K562 (cell line): ENCODE measurements around the gene SETDB2. TPM values are rescaled to one million over a fixed set of nuclear protein-coding genes. Genes with fewer than 3 reads are reported as not detected.

ENCODE experiments used
- ESRRA ChIP-seq: fragments of 450-650 bp; IDR thresholded peaks from 2 replicates; pipeline ENCODE4 v1.6.1; 2014; ENCODE audit warnings: low read depth, mild to moderate bottlenecking, moderate library complexity, borderline replicate concordance
- IFI16 ChIP-seq: fragments of 250-450 bp; sonication (Bioruptor Pico); IDR thresholded peaks from 2 replicates; pipeline ENCODE4 v2.1.2; 2022; ENCODE audit warnings: mild to moderate bottlenecking, inconsistent platforms
- KDM2B ChIP-seq: fragments of 250-450 bp; sonication (Bioruptor Pico); IDR thresholded peaks from 2 replicates; pipeline ENCODE4 v1.8.0; 2021; ENCODE audit warnings: mild to moderate bottlenecking, moderate library complexity
- NEUROD1 ChIP-seq: fragments of 150-350 bp; IDR thresholded peaks from 2 replicates; pipeline ENCODE4 v1.6.1; 2014; ENCODE audit warnings: borderline replicate concordance, low read length, low read depth; ENCODE audit not compliant: partially characterized antibody
- RB1 ChIP-seq: fragments of 450-650 bp; IDR thresholded peaks from 2 replicates; pipeline ENCODE4 v1.6.1; 2017; ENCODE audit warnings: low read depth, mild to moderate bottlenecking
- SOX6 ChIP-seq: fragments of 450-650 bp; IDR thresholded peaks from 2 replicates; pipeline ENCODE4 v1.6.1; 2014; ENCODE audit warnings: mild to moderate bottlenecking
- TCF3 ChIP-seq: sonication (generic); formaldehyde crosslinking; IDR thresholded peaks from 2 replicates; pipeline ENCODE4 v1.4.0; 2020; ENCODE audit warnings: mild to moderate bottlenecking, missing genetic modification reagents
- TCFL5 ChIP-seq: fragments of 250-450 bp; sonication (Bioruptor Pico); conservative IDR thresholded peaks from 2 replicates; pipeline ENCODE4 v1.6.1; 2021; ENCODE audit warnings: mild to moderate bottlenecking, moderate library complexity, matching md5 sums
- polyA plus RNA-seq, 8 experiments: library from polyadenylated mRNA; depleted of rRNA in 4 of 8; stranded (reverse) in 5 of 8; unstranded in 3 of 8; fragments of >200 nt; fragmentation: Nextera tagmentation in 2 of 8; fragmentation: Illumina TruSeq in 1 of 8; extraction: Ambion mirVana in 2 of 8; extraction: Trizol in 1 of 8; gene quantifications; 2 replicates each; pipeline versions ENCODE4 v1.2.1 to v1.2.3, GENCODE V29; 2011 to 2014; ENCODE audit warnings: inconsistent platforms in 1 of 8, missing spikeins in 1 of 8
- total RNA-seq, 7 experiments: library from RNA; depleted of rRNA in 6 of 7; stranded (reverse); fragments of >200 nt in 6 of 7; fragmentation: Illumina TruSeq in 2 of 7; extraction: Trizol in 2 of 7; gene quantifications; 2 replicates each; pipeline versions ENCODE4 v1.2.1 to v1.2.3, GENCODE V29; 2011 to 2021; ENCODE audit warnings: low replicate concordance in 1 of 7
- TF ChIP-seq, protein P1 (sequence below): sonication (generic); formaldehyde crosslinking; IDR thresholded peaks from 2 replicates; pipeline ENCODE4 v1.4.0; 2020; ENCODE audit warnings: mild to moderate bottlenecking, missing genetic modification reagents
- TF ChIP-seq, protein P2 (sequence below): fragments of 450-650 bp; IDR thresholded peaks from 2 replicates; pipeline ENCODE4 v1.6.1; 2016; ENCODE audit warnings: missing biosample characterization, missing genetic modification characterization
- TF ChIP-seq, protein P3 (sequence below): IDR thresholded peaks from 2 replicates; pipeline ENCODE4 v1.6.1; 2011; ENCODE audit warnings: borderline replicate concordance, low read depth, mild to moderate bottlenecking, moderate library complexity, low read length; ENCODE audit not compliant: insufficient read depth, poor library complexity, severe bottlenecking
- TF ChIP-seq, protein P4 (sequence below), 2 experiments: fragments of 450-650 bp; conservative IDR thresholded peaks; 2 replicates each; pipeline ENCODE4 v1.6.1; 2017; ENCODE audit warnings: mild to moderate bottlenecking in 2 of 2, moderate library complexity in 2 of 2
- TF ChIP-seq, protein P5 (sequence below), 3 experiments: IDR thresholded peaks in 2 of 3; conservative IDR thresholded peaks in 1 of 3; 2 replicates each; pipeline ENCODE4 v1.5.1; 2011 to 2012; ENCODE audit warnings: low read length in 3 of 3, mild to moderate bottlenecking in 3 of 3, control low read depth in 2 of 3, improper control_type of control experiment in 1 of 3, inconsistent platforms in 1 of 3, low read depth in 1 of 3, mixed read lengths in 1 of 3, moderate library complexity in 1 of 3; ENCODE audit not compliant: insufficient read depth in 2 of 3

SETDB2 gene
- total and polyA plus RNA-seq, 9 of the 15 experiments (the other 6 are each of a cell fraction or from before 2014, with no cell fraction given) = 1.0 to 9.0 (median 6.1) TPM

DNA sequence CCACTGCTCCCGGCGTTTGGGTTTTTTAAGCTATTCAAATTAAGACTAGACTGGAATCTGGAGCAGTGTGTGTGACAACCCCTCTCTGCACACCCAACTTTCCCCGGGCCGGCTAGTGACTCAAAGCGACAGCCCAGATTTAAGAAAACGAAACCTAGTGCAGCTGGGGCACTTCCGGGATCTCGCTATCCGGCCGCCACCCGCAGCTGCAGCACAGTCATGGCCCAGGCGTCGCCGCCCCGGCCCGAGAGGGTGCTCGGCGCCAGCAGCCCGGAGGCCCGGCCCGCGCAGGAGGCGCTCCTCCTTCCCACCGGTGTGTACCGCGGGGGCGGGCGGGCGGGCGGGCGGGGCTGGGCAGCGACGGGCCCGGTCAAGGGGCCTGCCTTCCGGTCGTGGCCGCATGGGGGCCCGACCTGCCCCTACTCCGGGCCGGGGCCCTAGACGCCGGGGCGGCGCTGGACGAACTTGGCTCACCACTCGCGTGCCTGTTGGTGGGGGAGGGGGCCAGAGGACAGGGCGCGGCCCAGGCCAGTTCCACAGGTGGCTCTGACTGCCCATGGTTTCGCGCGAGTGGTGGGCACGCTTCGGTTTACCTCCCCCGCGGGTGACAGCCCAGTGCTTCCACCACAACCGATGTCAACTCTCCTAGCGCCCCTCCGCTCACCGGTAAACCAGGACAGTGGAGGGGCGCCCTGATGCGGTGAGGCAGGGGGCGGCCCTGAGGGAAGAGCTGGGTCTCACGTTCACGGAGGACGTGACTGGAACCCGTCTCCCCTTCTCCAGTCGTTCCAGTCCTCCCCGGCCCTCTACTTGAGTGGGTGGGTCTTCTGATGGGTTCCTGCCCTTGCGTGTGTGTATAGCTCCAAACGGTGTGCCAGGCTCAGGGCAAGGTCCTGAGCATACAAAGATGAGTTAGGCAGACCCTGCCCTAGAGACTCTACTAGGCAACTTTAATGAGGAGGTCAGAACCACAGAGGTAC is 52.0 kb downstream of the SETDB2 start, which contains the start of gene PHF11 (continued):
- TF ChIP-seq, protein P1, sequence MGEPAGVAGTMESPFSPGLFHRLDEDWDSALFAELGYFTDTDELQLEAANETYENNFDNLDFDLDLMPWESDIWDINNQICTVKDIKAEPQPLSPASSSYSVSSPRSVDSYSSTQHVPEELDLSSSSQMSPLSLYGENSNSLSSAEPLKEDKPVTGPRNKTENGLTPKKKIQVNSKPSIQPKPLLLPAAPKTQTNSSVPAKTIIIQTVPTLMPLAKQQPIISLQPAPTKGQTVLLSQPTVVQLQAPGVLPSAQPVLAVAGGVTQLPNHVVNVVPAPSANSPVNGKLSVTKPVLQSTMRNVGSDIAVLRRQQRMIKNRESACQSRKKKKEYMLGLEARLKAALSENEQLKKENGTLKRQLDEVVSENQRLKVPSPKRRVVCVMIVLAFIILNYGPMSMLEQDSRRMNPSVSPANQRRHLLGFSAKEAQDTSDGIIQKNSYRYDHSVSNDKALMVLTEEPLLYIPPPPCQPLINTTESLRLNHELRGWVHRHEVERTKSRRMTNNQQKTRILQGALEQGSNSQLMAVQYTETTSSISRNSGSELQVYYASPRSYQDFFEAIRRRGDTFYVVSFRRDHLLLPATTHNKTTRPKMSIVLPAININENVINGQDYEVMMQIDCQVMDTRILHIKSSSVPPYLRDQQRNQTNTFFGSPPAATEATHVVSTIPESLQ (CRISPR knock-in tag) = no peak
- TF ChIP-seq KDM2B (CRISPR knock-in tag) = no peak
- TF ChIP-seq NEUROD1 = no peak
- no peak; the same call in 1 of the 2 replicates for TF ChIP-seq RB1
- TF ChIP-seq, protein P2, sequence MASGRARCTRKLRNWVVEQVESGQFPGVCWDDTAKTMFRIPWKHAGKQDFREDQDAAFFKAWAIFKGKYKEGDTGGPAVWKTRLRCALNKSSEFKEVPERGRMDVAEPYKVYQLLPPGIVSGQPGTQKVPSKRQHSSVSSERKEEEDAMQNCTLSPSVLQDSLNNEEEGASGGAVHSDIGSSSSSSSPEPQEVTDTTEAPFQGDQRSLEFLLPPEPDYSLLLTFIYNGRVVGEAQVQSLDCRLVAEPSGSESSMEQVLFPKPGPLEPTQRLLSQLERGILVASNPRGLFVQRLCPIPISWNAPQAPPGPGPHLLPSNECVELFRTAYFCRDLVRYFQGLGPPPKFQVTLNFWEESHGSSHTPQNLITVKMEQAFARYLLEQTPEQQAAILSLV (tag) = peak; percentile 48; the same call in 1 of the 2 replicates
- no peak for TF ChIP-seq ESRRA
- TF ChIP-seq, protein P3, sequence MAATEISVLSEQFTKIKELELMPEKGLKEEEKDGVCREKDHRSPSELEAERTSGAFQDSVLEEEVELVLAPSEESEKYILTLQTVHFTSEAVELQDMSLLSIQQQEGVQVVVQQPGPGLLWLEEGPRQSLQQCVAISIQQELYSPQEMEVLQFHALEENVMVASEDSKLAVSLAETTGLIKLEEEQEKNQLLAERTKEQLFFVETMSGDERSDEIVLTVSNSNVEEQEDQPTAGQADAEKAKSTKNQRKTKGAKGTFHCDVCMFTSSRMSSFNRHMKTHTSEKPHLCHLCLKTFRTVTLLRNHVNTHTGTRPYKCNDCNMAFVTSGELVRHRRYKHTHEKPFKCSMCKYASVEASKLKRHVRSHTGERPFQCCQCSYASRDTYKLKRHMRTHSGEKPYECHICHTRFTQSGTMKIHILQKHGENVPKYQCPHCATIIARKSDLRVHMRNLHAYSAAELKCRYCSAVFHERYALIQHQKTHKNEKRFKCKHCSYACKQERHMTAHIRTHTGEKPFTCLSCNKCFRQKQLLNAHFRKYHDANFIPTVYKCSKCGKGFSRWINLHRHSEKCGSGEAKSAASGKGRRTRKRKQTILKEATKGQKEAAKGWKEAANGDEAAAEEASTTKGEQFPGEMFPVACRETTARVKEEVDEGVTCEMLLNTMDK = no peak
- TF ChIP-seq, protein P4, sequence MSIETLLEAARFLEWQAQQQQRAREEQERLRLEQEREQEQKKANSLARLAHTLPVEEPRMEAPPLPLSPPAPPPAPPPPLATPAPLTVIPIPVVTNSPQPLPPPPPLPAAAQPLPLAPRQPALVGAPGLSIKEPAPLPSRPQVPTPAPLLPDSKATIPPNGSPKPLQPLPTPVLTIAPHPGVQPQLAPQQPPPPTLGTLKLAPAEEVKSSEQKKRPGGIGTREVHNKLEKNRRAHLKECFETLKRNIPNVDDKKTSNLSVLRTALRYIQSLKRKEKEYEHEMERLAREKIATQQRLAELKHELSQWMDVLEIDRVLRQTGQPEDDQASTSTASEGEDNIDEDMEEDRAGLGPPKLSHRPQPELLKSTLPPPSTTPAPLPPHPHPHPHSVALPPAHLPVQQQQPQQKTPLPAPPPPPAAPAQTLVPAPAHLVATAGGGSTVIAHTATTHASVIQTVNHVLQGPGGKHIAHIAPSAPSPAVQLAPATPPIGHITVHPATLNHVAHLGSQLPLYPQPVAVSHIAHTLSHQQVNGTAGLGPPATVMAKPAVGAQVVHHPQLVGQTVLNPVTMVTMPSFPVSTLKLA (conservative IDR thresholded peaks at IDR 0.05) = no peak
- no peak for TF ChIP-seq TCF3 (CRISPR knock-in tag)
- TF ChIP-seq TCFL5 = no peak
- TF ChIP-seq, protein P5, sequence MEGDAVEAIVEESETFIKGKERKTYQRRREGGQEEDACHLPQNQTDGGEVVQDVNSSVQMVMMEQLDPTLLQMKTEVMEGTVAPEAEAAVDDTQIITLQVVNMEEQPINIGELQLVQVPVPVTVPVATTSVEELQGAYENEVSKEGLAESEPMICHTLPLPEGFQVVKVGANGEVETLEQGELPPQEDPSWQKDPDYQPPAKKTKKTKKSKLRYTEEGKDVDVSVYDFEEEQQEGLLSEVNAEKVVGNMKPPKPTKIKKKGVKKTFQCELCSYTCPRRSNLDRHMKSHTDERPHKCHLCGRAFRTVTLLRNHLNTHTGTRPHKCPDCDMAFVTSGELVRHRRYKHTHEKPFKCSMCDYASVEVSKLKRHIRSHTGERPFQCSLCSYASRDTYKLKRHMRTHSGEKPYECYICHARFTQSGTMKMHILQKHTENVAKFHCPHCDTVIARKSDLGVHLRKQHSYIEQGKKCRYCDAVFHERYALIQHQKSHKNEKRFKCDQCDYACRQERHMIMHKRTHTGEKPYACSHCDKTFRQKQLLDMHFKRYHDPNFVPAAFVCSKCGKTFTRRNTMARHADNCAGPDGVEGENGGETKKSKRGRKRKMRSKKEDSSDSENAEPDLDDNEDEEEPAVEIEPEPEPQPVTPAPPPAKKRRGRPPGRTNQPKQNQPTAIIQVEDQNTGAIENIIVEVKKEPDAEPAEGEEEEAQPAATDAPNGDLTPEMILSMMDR (IDR thresholded peaks at IDR 0.05 in 2 of 3, conservative IDR thresholded peaks at IDR 0.05 in 1 of 3; ENCODE audit: insufficient read depth in 2 of 3, low read depth in 1 of 3, low read length in 3 of 3) = no peak
- no peak for TF ChIP-seq SOX6
- TF ChIP-seq IFI16 = no peak
